Right lobe of liver (tissue), 4 donors: Measurements from ENCODE around the gene ZNF107.

Experiments used
- CTCF ChIP-seq, 4 donors: fragments of 200-600 bp in 3 of 4; fragments of 450-650 bp in 1 of 4; IDR thresholded peaks; one replicate each; pipeline versions ENCODE4 v1.5.1 to v1.8.0; 2016 to 2022; ENCODE audit warnings: antibody characterized with exemption in 4 of 4, mild to moderate bottlenecking in 2 of 4
- POLR2A ChIP-seq: fragments of 450-650 bp; IDR thresholded peaks from one replicate; pipeline ENCODE4 v1.6.1; 2017; ENCODE audit warnings: antibody characterized with exemption, mild to moderate bottlenecking
- donor health status: DM: no; HTN: no; CAD: no.
- donor health status: DM: no; HTN: no; CAD: no.
- donor health status: DM: no; HTN: yes; CAD: no.

GRCh38 chr7:64626083-64626469 is 39.9 kb upstream of the ZNF107 start:
- TF ChIP-seq CTCF (IDR thresholded peaks at IDR 0.05) (no peak), POLR2A (no peak)
